ENCODE measurements around the gene INTS3.

DNA sequence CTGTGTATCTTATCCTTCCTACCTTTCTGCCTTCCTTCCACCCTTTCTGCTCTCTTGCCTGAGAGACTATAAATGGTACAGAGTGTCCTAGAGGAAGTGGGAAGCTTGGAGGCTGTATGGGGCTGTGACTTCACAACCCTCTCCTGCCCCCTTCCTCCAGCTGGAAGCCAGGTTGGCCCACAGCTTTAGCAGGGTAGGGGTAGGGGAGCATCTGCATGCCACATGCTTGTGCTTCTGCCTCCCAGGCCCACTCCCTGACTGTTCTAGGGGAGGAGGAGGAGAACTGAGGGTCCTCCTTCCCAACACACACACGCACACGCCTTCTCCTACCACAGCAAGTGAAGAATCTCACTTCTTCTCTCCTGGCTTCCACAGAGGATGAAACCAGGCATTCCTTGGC is 43.4 kb downstream of the INTS3 start:
- TF ChIP-seq, protein P1, sequence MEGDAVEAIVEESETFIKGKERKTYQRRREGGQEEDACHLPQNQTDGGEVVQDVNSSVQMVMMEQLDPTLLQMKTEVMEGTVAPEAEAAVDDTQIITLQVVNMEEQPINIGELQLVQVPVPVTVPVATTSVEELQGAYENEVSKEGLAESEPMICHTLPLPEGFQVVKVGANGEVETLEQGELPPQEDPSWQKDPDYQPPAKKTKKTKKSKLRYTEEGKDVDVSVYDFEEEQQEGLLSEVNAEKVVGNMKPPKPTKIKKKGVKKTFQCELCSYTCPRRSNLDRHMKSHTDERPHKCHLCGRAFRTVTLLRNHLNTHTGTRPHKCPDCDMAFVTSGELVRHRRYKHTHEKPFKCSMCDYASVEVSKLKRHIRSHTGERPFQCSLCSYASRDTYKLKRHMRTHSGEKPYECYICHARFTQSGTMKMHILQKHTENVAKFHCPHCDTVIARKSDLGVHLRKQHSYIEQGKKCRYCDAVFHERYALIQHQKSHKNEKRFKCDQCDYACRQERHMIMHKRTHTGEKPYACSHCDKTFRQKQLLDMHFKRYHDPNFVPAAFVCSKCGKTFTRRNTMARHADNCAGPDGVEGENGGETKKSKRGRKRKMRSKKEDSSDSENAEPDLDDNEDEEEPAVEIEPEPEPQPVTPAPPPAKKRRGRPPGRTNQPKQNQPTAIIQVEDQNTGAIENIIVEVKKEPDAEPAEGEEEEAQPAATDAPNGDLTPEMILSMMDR (conservative IDR thresholded peaks at IDR 0.05 in 1 of 2, IDR thresholded peaks at IDR 0.05 in 1 of 2; ENCODE audit: low read depth in 1 of 2, low read length in 2 of 2), result no peak
- TF ChIP-seq EZH2 (IDR thresholded peaks at IDR 0.05; ENCODE audit: low read length, missing control alignments), result no peak
